AML-193 (cell line): Measurements from ENCODE around the gene JARID2.

Experiments
- DNase-seq, 2 experiments: peaks; one replicate each; lab custom pipeline; 2025; lab: John Stamatoyannopoulos, UW

The JARID2 gene

GRCh38 chr6:15509335-15509933 is 263.6 kb downstream of the JARID2 start:
- no peak for DNase-seq

- no peak for DNase-seq
These were observed 264.3 kb downstream of the JARID2 start for GRCh38 chr6:15510121-15510520.

- DNase-seq = no peak
These were observed 264.8 kb downstream of the JARID2 start for GRCh38 chr6:15510536-15511247.

- no peak for DNase-seq
These were observed 265.6 kb downstream of the JARID2 start for GRCh38 chr6:15511248-15512125.

- DNase-seq = no peak
These were observed 266.3 kb downstream of the JARID2 start for GRCh38 chr6:15512126-15512525.

- no peak for DNase-seq
These were observed 266.9 kb downstream of the JARID2 start for GRCh38 chr6:15512721-15513120.

GRCh38 chr6:15513131-15513771 is 267.4 kb downstream of the JARID2 start:
- DNase-seq = no peak

- DNase-seq = no peak
These were observed 268.2 kb downstream of the JARID2 start for GRCh38 chr6:15513801-15514711.

- DNase-seq = no peak
These were observed 269.4 kb downstream of the JARID2 start for GRCh38 chr6:15515226-15515625.

- no peak for DNase-seq
These were observed 269.9 kb downstream of the JARID2 start for GRCh38 chr6:15515660-15516375.

- DNase-seq = no peak
These were observed 270.5 kb downstream of the JARID2 start for GRCh38 chr6:15516378-15516777.

GRCh38 chr6:15516923-15517560 is 271.2 kb downstream of the JARID2 start:
- DNase-seq = no peak

GRCh38 chr6:15517600-15517999 is 271.7 kb downstream of the JARID2 start:
- no peak for DNase-seq

GRCh38 chr6:15518057-15518456 is 272.2 kb downstream of the JARID2 start:
- no peak for DNase-seq

- no peak for DNase-seq
These were observed 273.0 kb downstream of the JARID2 start for GRCh38 chr6:15518878-15519277.

- DNase-seq = no peak
These were observed 273.8 kb downstream of the JARID2 start for GRCh38 chr6:15519681-15520080.

- DNase-seq = no peak
These were observed 274.8 kb downstream of the JARID2 start for GRCh38 chr6:15520626-15521203.

GRCh38 chr6:15521582-15521981 is 275.7 kb downstream of the JARID2 start:
- DNase-seq = no peak

- DNase-seq = no peak
These were observed 276.2 kb downstream of the JARID2 start for GRCh38 chr6:15522026-15522425.

- DNase-seq = no peak
These were observed 276.6 kb downstream of the JARID2 start for GRCh38 chr6:15522427-15522826.
